Stimulated activated CD8-positive, alpha-beta memory T cell treated with anti-CD3 and anti-CD28 coated beads, Interleukin-2, amount 100 ng/mL, for 48 hours (primary cell): ENCODE results near the gene LANCL1.
"Not testable (repeated sequence)": the region's sequence is repeated elsewhere in the genome, so short reads cannot be mapped to it uniquely, and the experiment has no call there.

Source experiments
- DNase-seq, 2 donors: peaks; one replicate each; pipeline ENCODE4 v3.0.0-alpha.2; 2020; ENCODE audit warnings: low read depth in 2 of 2

Gene LANCL1

DNA sequence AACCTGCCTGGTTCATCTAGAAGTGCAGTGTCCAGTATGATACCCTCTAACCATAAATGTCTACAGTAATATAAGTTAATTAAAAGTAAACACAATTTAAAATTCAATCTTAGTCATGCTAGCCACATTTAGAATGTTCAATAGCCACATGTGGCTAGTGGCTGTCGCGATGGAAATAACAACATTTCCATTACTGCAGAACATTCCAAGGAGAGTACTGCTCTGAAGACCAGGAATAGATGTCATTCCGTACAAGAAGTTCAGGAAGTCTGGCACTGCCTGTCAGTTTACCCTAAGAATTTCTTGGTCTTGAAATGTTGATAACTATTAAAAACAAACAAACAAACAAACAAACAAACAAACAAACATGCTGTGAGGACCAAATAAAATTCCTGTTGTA, 17.2 kb downstream of the LANCL1 start:
- no peak for DNase-seq

GRCh38 chr2:210458395-210458794, 18.2 kb downstream of the LANCL1 start:
- DNase-seq, result no peak

GRCh38 chr2:210456571-210456970, 20.0 kb downstream of the LANCL1 start:
- DNase-seq, result no peak

- DNase-seq, result no peak
These were observed 22.2 kb downstream of the LANCL1 start for GRCh38 chr2:210454336-210454735.

DNA sequence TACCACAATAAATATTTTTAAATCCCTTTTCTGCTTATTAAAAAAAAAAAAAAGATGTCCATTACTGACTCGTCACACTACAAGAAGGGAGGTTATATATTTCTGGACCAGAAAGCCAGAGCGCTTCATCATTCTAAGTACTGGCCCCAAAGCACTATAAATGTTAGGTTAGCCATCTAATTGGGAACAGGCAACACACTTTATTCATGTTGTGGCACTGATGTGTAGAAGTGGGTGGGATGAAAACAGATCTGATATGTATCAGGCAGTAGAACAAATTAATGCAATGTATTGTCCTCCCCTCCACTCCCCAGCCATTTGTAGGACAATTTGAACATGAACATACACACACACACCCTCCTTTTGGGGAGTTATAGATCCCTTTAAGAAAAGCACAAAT, 24.4 kb downstream of the LANCL1 start:
- DNase-seq, result no peak

GRCh38 chr2:210450942-210451341, 25.6 kb downstream of the LANCL1 start:
- not testable (repeated sequence) for DNase-seq

DNA sequence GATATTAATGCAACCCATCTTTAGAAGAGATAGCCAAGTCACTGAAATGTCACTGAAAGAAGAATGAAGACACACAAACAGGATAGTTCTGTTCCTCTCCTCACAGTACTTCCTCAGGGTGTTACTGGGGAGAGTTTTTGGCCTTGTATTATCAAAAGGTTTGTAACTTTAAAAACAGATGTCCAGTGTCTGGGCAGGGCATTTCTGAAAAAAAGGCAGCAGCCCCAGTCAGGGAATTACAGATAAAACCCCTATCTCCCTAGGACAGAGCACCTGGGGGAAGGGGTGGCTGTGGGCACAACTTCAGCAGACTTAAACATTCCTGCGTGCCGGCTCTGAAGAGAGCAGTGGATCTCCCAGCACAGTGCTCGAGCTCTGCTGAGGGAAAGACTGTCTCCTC, 30.8 kb downstream of the LANCL1 start:
- no peak for DNase-seq

GRCh38 chr2:210445116-210445707, 31.3 kb downstream of the LANCL1 start:
- no peak for DNase-seq

GRCh38 chr2:210443527-210443926, 33.0 kb downstream of the LANCL1 start:
- DNase-seq, result no peak

DNA sequence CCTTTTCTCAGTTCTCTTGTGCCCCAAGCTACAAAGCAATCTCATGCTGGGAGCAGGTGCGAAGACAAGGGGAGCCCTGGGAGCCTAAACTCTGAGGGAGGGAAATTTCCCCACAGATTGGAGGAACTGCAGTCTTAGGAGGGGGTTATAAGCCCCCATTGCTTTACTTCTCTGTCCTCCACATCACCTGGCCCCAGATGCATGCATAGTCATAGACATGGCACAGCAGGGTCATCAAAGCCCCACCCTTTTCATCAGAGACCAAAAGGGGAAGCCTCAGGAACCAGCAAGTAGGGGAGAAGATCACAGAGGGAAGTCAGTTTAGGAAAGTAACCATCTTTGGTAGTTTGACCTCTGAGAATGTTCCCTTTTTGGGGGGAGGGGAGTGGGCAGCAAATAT, 33.7 kb downstream of the LANCL1 start:
- no peak for DNase-seq

- no peak for DNase-seq
These were observed 34.1 kb downstream of the LANCL1 start for GRCh38 chr2:210442457-210442856.

DNA sequence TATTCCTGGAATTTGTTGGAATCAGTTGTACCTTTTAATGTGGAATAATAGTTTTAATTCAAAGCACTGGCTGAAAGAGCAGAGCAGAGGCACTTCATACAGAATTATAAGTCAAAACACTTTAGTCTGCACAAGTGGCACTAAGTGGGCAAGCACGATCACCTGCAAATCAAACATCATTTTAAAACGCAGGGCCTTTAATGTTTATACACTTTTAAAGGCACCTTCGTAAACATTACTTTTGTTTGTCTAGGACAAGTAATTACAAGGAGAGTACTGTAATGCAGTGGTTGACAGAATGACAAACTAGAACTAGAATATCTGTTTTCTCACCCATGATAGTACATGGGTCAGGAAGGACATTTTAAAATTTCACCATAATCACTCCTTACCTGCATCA, 36.4 kb downstream of the LANCL1 start:
- DNase-seq, result no peak

DNA sequence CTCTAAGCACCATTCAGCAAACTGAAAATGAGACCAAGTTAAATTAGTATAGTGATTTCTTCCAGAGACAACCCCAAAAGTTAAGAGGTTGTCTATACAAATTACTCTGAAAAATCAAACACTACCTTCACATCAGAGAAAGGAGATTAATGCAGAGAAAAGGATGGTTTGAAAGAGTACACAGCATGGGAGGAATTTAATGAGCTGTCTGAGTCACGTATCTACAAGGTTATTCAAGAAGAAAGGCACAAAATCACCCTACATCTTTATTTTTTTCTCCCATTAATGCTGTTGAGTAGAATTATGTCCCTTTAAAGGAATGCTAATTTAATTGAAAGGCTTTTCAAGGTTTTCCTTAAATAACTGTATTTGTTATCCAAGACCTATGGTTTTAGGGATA, 41.1 kb downstream of the LANCL1 start:
- no peak for DNase-seq

- DNase-seq, result no peak
These were observed 43.9 kb downstream of the LANCL1 start for GRCh38 chr2:210432633-210433032.

- no peak for DNase-seq
These were observed 47.0 kb downstream of the LANCL1 start for GRCh38 chr2:210429403-210430137.

DNA sequence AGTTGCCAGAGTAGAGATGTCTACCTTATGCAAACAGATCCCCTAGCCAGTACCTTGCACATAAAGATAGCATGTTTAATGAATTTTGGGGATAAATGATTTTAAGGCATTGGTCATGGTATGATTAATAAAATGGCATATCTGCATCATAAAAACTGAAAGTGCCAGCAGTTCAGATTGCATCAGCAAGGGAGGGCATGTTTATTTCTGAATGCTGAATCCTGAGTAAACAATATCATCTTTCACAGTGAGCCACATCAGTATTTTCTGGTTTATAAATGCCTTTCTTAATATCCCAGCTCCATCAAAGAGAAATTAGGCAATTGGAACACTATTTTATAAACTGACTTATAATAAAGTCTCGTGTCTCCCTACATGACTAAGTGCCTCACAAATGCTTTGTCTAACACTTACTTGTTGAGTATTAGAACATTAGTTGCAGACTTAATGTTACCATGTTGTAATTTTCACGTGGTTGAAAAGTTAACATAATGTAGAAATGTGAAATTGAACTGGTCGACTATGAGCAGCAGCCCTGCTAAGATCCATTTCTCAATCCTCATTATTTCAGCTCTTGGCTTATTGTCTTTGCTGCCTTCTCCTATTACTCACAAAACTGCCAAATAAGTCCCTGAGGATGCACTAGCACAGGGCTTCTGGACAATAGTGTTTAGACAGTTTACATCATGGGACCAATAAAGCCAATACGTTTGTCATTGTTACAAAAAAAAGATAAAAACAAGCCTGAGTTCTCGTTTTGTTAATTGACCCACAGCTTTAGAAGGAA, 48.0 kb downstream of the LANCL1 start:
- DNase-seq, result no peak

- DNase-seq, result not testable (repeated sequence)
These were observed 49.2 kb downstream of the LANCL1 start for GRCh38 chr2:210427309-210427708.

- no peak for DNase-seq
These were observed 54.2 kb downstream of the LANCL1 start for GRCh38 chr2:210422366-210422765.

GRCh38 chr2:210421916-210422315, 54.6 kb downstream of the LANCL1 start:
- no peak for DNase-seq

DNA sequence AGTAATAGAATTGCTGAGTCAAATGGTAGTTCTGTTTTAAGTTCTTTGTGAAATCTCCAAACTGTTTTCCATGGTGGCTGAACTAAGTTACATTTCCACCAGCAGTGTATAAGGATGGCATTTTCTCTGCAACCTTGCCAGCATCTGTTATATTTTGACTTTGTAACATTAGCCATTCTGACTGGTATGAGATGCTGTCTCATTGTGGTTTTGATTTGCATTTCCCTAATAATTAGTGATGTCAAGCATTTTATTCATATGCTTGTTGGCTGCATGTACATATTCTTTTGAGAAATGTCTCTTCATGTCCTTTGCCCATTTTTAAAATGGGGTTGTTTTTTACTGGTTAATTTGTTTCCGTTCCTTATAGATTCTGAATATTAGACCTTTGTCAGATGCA, 63.9 kb downstream of the LANCL1 start:
- no peak for DNase-seq

DNA sequence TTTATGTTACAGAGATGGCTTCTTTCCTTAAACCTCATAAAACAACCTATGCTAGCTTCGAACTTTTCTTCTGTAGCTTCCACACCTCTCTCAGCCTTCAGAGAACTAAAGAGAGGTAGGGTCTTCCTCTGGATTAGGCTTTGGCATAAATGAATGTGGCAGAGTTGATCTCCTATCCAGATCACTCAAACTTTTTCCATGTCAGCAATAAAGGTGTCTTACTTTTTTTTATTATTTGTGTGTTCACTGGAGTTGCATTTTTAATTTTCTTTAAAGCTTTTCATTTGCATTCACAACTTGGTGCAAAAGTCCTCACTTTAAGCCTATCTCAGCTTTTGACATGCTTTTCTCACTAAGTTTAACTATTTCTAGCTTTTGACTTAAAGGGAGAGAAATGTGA, 66.0 kb downstream of the LANCL1 start:
- DNase-seq, result no peak

- DNase-seq, result no peak
These were observed 77.0 kb downstream of the LANCL1 start for GRCh38 chr2:210399440-210400041.
